ENCODE measurements around the gene RETSAT. TPM values are rescaled to one million over a fixed set of nuclear protein-coding genes. Genes with fewer than 3 reads are reported as not detected.
"Not testable (repeated sequence)": the region's sequence is repeated elsewhere in the genome, so short reads cannot be mapped to it uniquely, and the experiment has no call there.

RETSAT gene
- total and polyA plus RNA-seq, 8 donors, result 24.5 to 68.1 (median 29.5) TPM

GRCh38 chr2:85368921-85369320 lies 14.6 kb upstream of the RETSAT start:
- Histone ChIP-seq H3K27me3 (no peaks in the 10 kb centered on the region), H3K36me3 (peaks cover 0 to 64% of the 10 kb centered on the region in 2 donors), H3K4me3 (no peak overlapping the region), H3K27ac (no peak overlapping the region), H3K9me3 (no peaks in the 10 kb centered on the region), H3K4me1 (no peaks in the 10 kb centered on the region)
- TF ChIP-seq, protein P1, sequence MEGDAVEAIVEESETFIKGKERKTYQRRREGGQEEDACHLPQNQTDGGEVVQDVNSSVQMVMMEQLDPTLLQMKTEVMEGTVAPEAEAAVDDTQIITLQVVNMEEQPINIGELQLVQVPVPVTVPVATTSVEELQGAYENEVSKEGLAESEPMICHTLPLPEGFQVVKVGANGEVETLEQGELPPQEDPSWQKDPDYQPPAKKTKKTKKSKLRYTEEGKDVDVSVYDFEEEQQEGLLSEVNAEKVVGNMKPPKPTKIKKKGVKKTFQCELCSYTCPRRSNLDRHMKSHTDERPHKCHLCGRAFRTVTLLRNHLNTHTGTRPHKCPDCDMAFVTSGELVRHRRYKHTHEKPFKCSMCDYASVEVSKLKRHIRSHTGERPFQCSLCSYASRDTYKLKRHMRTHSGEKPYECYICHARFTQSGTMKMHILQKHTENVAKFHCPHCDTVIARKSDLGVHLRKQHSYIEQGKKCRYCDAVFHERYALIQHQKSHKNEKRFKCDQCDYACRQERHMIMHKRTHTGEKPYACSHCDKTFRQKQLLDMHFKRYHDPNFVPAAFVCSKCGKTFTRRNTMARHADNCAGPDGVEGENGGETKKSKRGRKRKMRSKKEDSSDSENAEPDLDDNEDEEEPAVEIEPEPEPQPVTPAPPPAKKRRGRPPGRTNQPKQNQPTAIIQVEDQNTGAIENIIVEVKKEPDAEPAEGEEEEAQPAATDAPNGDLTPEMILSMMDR (IDR thresholded peaks at IDR 0.05), result no peak
- ATAC-seq (no peak), DNase-seq (no peak)
- intact Hi-C loops (cut with DNase I), result no loop called here

GRCh38 chr2:85367180-85367579 lies 12.9 kb upstream of the RETSAT start:
- no peaks in the 10 kb centered on the region for H3K27me3 ChIP-seq
- no peak overlapping the region for H3K4me3 ChIP-seq
- H3K4me1 ChIP-seq, result no peaks in the 10 kb centered on the region
- TF ChIP-seq, protein P1 (IDR thresholded peaks at IDR 0.05), result no peak
- no peaks in the 10 kb centered on the region for H3K9me3 ChIP-seq
- H3K27ac ChIP-seq, result no peak overlapping the region
- no peak for ATAC-seq
- H3K36me3 ChIP-seq, result peaks cover 0 to 64% of the 10 kb centered on the region in 2 donors
- DNase-seq, result no peak
- intact Hi-C loops (cut with DNase I), result no loop called here

- H3K9me3 ChIP-seq; H3K27ac ChIP-seq; DNase-seq; H3K4me3 ChIP-seq; ATAC-seq; H3K27me3 ChIP-seq; H3K4me1 ChIP-seq; intact Hi-C loops (cut with DNase I): not testable (repeated sequence)
- peaks cover 0 to 74% of the 10 kb centered on the region in 2 donors for H3K36me3 ChIP-seq
Measured at GRCh38 chr2:85362653-85363387, 8.5 kb upstream of the RETSAT start.

- Histone ChIP-seq H3K27ac (no peak overlapping the region), H3K4me1 (peaks cover 5 to 52% of the 10 kb centered on the region in 2 donors), H3K4me3 (no peak overlapping the region), H3K9me3 (no peaks in the 10 kb centered on the region), H3K27me3 (no peaks in the 10 kb centered on the region), H3K36me3 (peaks cover 0 to 59% of the 10 kb centered on the region in 2 donors)
- intact Hi-C loops (cut with DNase I), result no loop called here
- TF ChIP-seq, protein P1 (IDR thresholded peaks at IDR 0.05), result no peak
- no peak for ATAC-seq
- DNase-seq, result no peak
Measured at GRCh38 chr2:85357736-85358135, 3.4 kb upstream of the RETSAT start.

GRCh38 chr2:85356186-85356585 lies 1.9 kb upstream of the RETSAT start:
- ATAC-seq (no peak), DNase-seq (no peak)
- intact Hi-C loops (cut with DNase I), result no loop called here
- H3K9me3 ChIP-seq, result no peaks in the 10 kb centered on the region
- TF ChIP-seq, protein P1 (IDR thresholded peaks at IDR 0.05), result no peak
- H3K36me3 ChIP-seq, result peaks cover 0 to 52% of the 10 kb centered on the region in 2 donors
- no peak overlapping the region for H3K4me3 ChIP-seq
- H3K4me1 ChIP-seq, result peaks cover 9 to 61% of the 10 kb centered on the region in 2 donors
- no peak overlapping the region for H3K27ac ChIP-seq
- no peaks in the 10 kb centered on the region for H3K27me3 ChIP-seq

All from left lung (tissue), 10 donors.